ENCODE measurements around the gene RNF112. TPM values are rescaled to one million over a fixed set of nuclear protein-coding genes. Genes with fewer than 3 reads are reported as not detected.
A peak's percentile ranks its signal among the peaks of the same experiment; 100 is the strongest.

Gene RNF112
- total RNA-seq (2014; rRNA removed; shearing (Covaris generic)), result 0.24 and 0.29 TPM in 2 replicates

DNA sequence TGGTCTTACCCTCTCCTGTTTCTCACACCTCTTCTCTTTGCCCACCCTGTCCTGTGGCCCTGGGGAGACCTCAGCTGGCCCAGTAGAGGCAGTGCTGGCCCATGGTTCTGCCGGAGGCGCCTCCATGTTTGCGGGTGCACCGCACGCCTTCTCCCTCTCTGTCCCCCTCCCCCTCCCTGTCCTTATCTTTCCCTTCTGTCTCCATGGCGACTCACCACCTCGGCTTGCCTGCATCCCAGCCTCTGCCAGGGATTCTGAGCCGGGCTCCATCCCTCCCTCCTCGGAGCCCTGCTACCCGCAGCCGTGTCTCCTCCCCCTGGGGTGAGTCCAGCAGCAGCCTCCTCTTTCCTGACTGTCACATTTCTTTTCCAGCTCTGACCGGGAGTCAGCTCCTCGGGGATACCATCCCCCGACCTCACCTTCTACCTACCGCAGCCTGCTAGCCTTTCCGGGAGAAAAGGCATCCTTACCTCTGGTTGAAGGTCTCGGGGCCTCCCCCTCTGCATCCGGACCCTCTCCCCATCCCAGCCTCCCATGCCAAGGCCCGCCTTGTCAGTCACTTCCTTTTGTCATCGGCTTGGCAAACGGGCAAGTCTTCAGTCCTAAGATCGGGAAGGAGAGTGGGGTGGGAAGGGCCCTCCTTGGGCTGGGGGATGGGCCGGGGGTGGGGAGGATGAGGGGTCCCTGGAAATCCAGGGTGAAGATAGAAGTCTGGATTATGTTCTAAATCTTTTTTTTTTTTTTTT is at the start of gene RNF112:
RNF112 (plus strand) TSS at position 358 of the 746 bp plus-strand sequence; CDS start at position 535, 177 bp downstream.
- peak; percentile 34 for DNase-seq (ENCODE audit: low read depth)

DNA sequence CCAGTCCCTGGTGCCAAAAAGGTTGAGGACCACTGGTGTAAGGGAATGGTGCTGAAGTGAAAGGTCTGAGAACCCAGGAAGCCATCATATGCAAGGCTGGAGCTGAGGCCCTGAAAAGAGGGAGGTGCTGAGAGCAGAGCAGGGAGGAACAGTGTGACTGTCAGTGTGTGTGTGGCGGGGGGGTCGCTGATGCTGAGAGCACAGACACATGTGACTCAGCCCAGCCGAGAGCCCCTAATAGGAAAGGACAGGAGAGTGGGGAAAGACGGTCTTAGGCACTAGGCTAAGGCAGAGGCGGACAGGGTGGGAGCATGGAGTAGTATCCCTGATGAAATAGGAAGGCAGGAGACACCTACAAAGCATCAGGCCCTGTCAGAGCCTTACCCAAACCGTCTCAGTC is 49.7 kb upstream of the RNF112 start:
- no peak for DNase-seq (ENCODE audit: low read depth)

GRCh38 chr17:19361944-19362276 is 49.1 kb upstream of the RNF112 start:
- no peak for DNase-seq (ENCODE audit: low read depth)

DNA sequence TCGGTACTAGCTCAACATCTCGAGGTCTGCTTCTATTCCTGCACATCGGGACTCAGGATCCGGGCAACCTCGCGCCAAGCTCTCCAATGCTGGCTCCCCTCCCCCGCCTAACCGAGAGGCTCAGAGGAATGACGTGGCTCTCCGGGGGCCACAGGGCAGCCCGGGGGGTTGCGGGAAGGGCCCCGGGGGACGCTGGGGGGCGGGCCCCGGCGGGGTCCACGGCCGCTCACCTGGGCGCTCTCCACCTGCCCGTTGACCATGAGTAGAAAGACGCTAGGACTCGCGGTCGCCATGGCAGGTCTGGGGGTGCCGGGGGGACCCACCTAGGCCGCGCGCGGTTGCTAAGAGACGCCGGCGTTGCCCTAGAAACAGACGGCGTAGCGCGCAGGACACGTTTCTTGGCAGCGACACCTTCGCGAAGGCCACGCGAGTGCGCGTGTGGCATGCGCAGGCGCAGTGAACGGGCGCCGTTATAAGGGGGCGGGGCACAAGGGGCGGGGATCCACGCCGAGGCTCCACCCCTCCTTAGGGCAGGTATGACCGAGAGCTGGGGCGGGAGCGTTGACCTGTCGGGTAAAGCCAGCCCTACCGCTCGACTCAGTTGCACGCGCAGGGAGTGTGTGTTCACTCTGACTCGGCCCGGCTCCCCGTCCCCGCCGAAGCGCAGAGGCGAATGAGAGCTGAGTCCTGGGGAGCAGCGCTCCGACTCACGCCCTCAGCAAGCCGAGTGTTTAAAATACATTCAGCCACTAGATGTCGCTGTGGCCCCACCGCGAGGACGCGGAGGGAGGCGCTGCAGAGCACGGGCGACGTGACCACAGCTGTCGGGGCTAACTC is 48.5 kb upstream of the RNF112 start, which contains the start of gene B9D1:
B9D1 (minus strand) TSS at position 447 of the 837 bp plus-strand sequence; CDS start at position 293, 154 bp downstream.
- DNase-seq (ENCODE audit: low read depth), result peak; percentile 81

- DNase-seq (ENCODE audit: low read depth), result no peak
Observed at GRCh38 chr17:19363114-19363438, 48.0 kb upstream of the RNF112 start.

- DNase-seq (ENCODE audit: low read depth), result no peak
Observed at GRCh38 chr17:19363460-19364035, 47.5 kb upstream of the RNF112 start.

GRCh38 chr17:19364699-19365498 is 46.1 kb upstream of the RNF112 start:
- peak; percentile 55 for DNase-seq (ENCODE audit: low read depth)

- no peak for DNase-seq (ENCODE audit: low read depth)
Observed at GRCh38 chr17:19365499-19365817, 45.6 kb upstream of the RNF112 start.

GRCh38 chr17:19365833-19366636 is 45.0 kb upstream of the RNF112 start:
- DNase-seq (ENCODE audit: low read depth), result no peak

- no peak for DNase-seq (ENCODE audit: low read depth)
Observed at GRCh38 chr17:19366637-19366972, 44.4 kb upstream of the RNF112 start.

DNA sequence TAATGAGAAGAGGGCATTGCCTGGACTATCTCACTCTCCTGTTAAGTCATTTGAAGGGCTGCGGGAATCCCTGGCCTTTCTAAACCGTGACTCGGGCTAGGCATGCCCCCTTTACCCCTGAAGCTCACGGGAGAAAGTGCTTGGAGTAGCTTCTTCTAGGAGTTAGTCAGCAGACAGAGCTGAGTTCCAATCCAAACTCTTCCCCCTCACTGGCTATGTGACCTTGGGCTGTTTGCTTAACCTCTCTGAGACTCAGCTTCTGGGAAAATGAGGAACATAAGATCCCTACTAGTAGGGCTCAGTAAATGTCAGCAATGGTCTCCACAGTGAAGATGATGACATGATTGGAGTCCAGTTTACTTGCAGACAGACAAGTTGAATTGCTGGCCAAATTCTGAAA is 42.8 kb upstream of the RNF112 start:
- no peak for DNase-seq (ENCODE audit: low read depth)

- DNase-seq (ENCODE audit: low read depth), result no peak
Observed at GRCh38 chr17:19369107-19369778, 41.8 kb upstream of the RNF112 start.

- DNase-seq (ENCODE audit: low read depth), result no peak
Observed at GRCh38 chr17:19369846-19370492, 41.1 kb upstream of the RNF112 start.

DNA sequence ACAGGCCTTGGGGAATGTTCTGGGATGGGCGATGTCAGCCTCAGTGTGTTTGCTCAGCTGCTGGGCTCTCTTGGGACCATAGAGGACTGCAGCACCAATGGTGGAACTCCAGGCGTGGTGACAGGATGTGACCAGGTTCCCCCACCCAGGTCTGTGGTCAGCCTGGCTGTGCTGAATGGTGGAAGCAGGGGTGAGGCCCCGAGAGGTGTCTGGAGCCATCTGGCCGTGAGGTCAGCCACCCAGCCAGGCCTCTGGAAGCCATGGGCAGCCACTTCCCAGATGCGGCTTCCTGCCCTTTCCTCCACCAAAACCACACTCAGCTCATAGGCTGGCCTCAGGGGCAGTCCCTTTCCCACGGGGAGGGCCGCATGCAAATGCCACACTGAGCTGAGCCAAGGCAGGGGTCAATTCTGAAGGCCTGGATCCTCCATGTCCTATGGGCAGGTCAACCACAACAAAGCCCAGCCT is 40.5 kb upstream of the RNF112 start:
- DNase-seq (ENCODE audit: low read depth), result peak; percentile 93

GRCh38 chr17:19371259-19372010 is 39.6 kb upstream of the RNF112 start:
- peak; percentile 20 for DNase-seq (ENCODE audit: low read depth)

- DNase-seq (ENCODE audit: low read depth), result no peak
Observed at GRCh38 chr17:19372011-19372370, 39.0 kb upstream of the RNF112 start.

- no peak for DNase-seq (ENCODE audit: low read depth)
Observed at GRCh38 chr17:19372439-19372838, 38.6 kb upstream of the RNF112 start.

DNA sequence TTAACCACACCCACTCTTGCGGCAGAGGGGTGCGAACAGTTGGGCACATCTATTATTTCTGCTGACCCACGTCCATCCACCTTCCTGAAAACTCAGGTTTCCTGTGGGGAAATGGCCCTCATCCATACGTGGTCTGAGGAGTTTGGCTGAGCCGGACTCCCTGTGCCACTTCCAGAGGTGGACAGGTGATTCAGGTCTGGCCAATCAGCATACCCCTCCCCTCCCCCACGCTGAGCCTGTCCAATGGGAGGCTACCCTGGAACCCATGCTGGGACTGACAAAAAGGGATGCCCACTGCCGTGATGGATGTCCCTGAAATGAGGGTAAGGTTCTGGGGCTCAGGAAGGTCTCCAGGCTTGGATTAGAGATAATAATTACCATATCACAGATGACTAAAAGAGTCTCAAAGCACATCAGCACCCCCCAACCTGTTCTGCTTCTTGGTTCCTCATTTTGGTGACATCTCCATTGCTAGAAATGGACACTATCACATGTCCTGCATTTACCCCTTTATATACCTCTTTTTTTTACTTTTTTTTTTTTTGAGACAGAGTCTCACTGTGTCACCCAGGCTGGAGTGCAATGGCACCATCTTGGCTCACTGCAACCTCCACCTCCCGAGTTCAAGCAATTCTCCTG is 38.0 kb upstream of the RNF112 start:
- no peak for DNase-seq (ENCODE audit: low read depth)

- no peak for DNase-seq (ENCODE audit: low read depth)
Observed at GRCh38 chr17:19374136-19374535, 36.9 kb upstream of the RNF112 start.

Measured in RPMI7951 (cell line).